ENCODE measurements around the gene CSTB. TPM values are rescaled to one million over a fixed set of nuclear protein-coding genes. Genes with fewer than 3 reads are reported as not detected.

CSTB gene
- total and polyA plus RNA-seq, 4 donors, result 3.8 to 62.4 (median 33.7) TPM

DNA sequence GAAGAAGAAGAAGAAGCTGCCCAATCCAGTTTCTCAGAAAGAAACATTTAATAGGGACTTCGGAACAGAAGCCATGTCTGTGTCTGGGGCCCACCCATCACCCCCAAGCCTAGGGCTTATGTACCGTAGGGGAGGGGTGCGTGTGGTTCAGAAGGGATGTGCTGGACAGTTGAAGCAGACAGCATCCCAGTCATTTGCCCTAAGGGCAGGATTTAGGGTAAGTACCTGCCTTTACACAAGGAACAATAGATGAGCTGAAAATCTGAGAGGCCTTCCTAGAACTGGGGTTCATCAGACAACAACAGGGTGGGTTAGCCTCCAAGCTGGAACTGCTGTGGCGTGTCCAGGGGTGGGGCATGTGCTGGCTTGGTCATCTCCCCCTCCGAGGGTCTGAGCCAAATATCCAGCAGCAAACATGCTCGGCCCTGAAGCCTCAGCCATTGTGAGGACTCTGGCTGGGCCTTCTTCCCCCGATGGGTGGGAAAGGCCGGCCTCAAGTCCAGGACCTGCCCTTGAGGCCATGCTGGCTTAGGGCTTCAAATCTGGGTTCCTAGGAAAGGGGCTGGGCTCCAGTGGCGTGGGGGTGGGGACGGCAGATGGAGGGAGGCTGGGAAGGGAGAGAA, 12.1 kb downstream of the CSTB start:
- H3K27me3 ChIP-seq (ENCODE audit: control insufficient read depth in 4 of 4, insufficient read depth in 4 of 4, low read length in 3 of 4), result no peaks in the 10 kb centered on the region
- no peak for DNase-seq (ENCODE audit: low spot score)
- no peak overlapping the region for H3K4me3 ChIP-seq (ENCODE audit: low read depth in 1 of 3, low read length in 3 of 3)
- H3K36me3 ChIP-seq (ENCODE audit: control insufficient read depth in 4 of 4, insufficient read depth in 3 of 4, low read depth in 1 of 4, low read length in 3 of 4), result peaks cover 3 to 18% (median 5%) of the 10 kb centered on the region in 4 donors
- TF ChIP-seq FOXA2 (IDR thresholded peaks at IDR 0.05) (no peak), NR2F2 (IDR thresholded peaks at IDR 0.05) (no peak), RXRA (IDR thresholded peaks at IDR 0.05) (no peak), YY1 (IDR thresholded peaks at IDR 0.05) (no peak), ZBTB33 (IDR thresholded peaks at IDR 0.05) (no peak), HNF4A (conservative IDR thresholded peaks at IDR 0.05) (no peak), TAF1 (conservative IDR thresholded peaks at IDR 0.05) (no peak), HNF4G (IDR thresholded peaks at IDR 0.05) (no peak), SP1 (IDR thresholded peaks at IDR 0.05) (no peak), FOXA1 (IDR thresholded peaks at IDR 0.05) (no peak), MAX (IDR thresholded peaks at IDR 0.05) (no peak), JUND (IDR thresholded peaks at IDR 0.05) (no peak), RAD21 (IDR thresholded peaks at IDR 0.05) (no peak), EGR1 (IDR thresholded peaks at IDR 0.05; ENCODE audit: low read depth in 2 of 2) (no peak), GABPA (IDR thresholded peaks at IDR 0.05 in 1 of 2, conservative IDR thresholded peaks at IDR 0.05 in 1 of 2) (no peak), ATF3 (IDR thresholded peaks at IDR 0.05) (no peak)
- TF ChIP-seq, protein P1, sequence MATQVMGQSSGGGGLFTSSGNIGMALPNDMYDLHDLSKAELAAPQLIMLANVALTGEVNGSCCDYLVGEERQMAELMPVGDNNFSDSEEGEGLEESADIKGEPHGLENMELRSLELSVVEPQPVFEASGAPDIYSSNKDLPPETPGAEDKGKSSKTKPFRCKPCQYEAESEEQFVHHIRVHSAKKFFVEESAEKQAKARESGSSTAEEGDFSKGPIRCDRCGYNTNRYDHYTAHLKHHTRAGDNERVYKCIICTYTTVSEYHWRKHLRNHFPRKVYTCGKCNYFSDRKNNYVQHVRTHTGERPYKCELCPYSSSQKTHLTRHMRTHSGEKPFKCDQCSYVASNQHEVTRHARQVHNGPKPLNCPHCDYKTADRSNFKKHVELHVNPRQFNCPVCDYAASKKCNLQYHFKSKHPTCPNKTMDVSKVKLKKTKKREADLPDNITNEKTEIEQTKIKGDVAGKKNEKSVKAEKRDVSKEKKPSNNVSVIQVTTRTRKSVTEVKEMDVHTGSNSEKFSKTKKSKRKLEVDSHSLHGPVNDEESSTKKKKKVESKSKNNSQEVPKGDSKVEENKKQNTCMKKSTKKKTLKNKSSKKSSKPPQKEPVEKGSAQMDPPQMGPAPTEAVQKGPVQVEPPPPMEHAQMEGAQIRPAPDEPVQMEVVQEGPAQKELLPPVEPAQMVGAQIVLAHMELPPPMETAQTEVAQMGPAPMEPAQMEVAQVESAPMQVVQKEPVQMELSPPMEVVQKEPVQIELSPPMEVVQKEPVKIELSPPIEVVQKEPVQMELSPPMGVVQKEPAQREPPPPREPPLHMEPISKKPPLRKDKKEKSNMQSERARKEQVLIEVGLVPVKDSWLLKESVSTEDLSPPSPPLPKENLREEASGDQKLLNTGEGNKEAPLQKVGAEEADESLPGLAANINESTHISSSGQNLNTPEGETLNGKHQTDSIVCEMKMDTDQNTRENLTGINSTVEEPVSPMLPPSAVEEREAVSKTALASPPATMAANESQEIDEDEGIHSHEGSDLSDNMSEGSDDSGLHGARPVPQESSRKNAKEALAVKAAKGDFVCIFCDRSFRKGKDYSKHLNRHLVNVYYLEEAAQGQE (IDR thresholded peaks at IDR 0.05), result no peak
- TF ChIP-seq, protein P2, sequence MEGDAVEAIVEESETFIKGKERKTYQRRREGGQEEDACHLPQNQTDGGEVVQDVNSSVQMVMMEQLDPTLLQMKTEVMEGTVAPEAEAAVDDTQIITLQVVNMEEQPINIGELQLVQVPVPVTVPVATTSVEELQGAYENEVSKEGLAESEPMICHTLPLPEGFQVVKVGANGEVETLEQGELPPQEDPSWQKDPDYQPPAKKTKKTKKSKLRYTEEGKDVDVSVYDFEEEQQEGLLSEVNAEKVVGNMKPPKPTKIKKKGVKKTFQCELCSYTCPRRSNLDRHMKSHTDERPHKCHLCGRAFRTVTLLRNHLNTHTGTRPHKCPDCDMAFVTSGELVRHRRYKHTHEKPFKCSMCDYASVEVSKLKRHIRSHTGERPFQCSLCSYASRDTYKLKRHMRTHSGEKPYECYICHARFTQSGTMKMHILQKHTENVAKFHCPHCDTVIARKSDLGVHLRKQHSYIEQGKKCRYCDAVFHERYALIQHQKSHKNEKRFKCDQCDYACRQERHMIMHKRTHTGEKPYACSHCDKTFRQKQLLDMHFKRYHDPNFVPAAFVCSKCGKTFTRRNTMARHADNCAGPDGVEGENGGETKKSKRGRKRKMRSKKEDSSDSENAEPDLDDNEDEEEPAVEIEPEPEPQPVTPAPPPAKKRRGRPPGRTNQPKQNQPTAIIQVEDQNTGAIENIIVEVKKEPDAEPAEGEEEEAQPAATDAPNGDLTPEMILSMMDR (IDR thresholded peaks at IDR 0.05; ENCODE audit: low read depth, low read length, missing input control), result no peak
- 93% methylated on average over 10 of the region's 10 CpGs for WGBS
- peaks cover 0 to 2% (median 0%) of the 10 kb centered on the region in 4 donors for H3K4me1 ChIP-seq (ENCODE audit: control insufficient read depth in 4 of 4, insufficient read depth in 4 of 4, low read length in 3 of 4)
- H3K27ac ChIP-seq (ENCODE audit: low read depth in 1 of 2, low read length in 2 of 2), result no peak overlapping the region
- no peak overlapping the region for H3K9ac ChIP-seq (ENCODE audit: low read depth in 1 of 2, low read length in 2 of 2)
- no peaks in the 10 kb centered on the region for H3K9me3 ChIP-seq (ENCODE audit: control insufficient read depth in 4 of 4, low read length in 3 of 4)
